ENCODE results near the gene EPN2. TPM values are rescaled to one million over a fixed set of nuclear protein-coding genes. Genes with fewer than 3 reads are reported as not detected.

The EPN2 gene
- total and polyA plus RNA-seq, 12 donors, result 12.0 to 53.8 (median 22.5) TPM

DNA sequence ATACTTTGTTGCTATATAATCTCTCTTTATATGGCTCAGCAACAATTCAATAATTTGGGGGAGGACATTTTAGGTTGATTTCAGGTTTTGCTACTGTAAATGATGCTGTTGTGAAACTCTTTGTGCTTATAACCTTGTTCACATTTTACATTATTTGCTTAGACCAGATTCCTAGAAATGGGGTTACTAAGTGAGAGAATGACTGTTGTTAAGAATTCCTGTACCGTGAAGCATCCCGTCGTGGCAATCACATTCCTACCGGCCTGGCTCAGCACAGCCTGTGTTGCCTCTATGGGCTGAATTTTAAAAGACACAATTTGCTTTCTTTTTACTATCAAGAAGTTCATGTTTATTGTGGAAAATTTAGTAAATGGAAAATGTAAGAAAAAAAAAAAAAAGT is 94.0 kb downstream of the EPN2 start:
- no peak overlapping the region for H3K4me3 ChIP-seq
- no peaks in the 10 kb centered on the region for H3K9me3 ChIP-seq (replicated peaks in 1 of 3)
- H3K36me3 ChIP-seq (replicated peaks in 1 of 2), result peaks cover 0 to 4% of the 10 kb centered on the region in 2 donors
- WGBS, 4 donors, result 82 to 91% (median 90%) methylated on average over 4 of the region's 4 CpGs
- DNase-seq, result no peak
- H3K4me1 ChIP-seq (replicated peaks in 1 of 2), result no peaks in the 10 kb centered on the region
- no peaks in the 10 kb centered on the region for H3K27me3 ChIP-seq
- intact Hi-C loops (cut with DNase I), result no loop called here
- TF ChIP-seq, protein P1, sequence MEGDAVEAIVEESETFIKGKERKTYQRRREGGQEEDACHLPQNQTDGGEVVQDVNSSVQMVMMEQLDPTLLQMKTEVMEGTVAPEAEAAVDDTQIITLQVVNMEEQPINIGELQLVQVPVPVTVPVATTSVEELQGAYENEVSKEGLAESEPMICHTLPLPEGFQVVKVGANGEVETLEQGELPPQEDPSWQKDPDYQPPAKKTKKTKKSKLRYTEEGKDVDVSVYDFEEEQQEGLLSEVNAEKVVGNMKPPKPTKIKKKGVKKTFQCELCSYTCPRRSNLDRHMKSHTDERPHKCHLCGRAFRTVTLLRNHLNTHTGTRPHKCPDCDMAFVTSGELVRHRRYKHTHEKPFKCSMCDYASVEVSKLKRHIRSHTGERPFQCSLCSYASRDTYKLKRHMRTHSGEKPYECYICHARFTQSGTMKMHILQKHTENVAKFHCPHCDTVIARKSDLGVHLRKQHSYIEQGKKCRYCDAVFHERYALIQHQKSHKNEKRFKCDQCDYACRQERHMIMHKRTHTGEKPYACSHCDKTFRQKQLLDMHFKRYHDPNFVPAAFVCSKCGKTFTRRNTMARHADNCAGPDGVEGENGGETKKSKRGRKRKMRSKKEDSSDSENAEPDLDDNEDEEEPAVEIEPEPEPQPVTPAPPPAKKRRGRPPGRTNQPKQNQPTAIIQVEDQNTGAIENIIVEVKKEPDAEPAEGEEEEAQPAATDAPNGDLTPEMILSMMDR (IDR thresholded peaks at IDR 0.05), result no peak
- no peak overlapping the region for H3K27ac ChIP-seq

DNA sequence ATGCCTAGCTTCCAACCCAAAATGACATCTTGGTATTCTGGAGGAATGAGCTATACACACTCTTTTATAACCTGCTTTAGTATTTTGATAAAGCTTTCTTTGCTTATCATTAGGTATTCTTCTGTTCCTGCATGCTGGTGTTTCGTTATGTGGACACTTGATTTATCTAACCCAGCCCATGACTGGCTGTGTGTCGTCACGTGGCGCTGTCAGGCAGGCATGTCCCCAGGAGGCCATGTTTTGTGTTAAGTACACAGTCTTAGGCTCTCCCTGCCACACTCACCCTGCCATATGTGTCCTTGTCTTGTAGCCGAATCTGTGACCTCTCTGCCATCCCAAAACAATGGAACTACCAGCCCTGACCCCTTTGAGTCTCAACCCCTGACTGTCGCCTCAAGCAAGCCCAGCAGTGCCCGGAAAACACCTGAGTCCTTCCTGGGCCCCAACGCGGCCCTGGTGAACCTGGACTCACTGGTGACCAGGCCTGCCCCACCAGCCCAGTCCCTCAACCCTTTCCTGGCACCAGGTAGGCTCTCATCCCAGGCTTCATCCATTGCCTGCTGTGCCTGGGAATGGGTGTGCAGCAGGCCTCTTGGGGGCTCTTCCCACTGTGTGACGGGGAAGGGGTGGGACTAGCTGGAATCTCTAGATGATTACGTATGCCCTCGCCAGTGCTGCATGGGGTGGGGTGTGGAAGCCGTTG is 94.5 kb downstream of the EPN2 start:
- intact Hi-C loops (cut with DNase I), result no loop called here
- DNase-seq, result peak in 1 of 7 donors; percentile 43
- no peak for TF ChIP-seq POLR2A (IDR thresholded peaks at IDR 0.05)
- TF ChIP-seq, protein P1 (IDR thresholded peaks at IDR 0.05), result no peak
- Histone ChIP-seq H3K27me3 (no peaks in the 10 kb centered on the region), H3K4me3 (no peak overlapping the region), H3K27ac (no peak overlapping the region), H3K4me1 (replicated peaks in 1 of 2) (no peaks in the 10 kb centered on the region), H3K9me3 (replicated peaks in 1 of 3) (no peaks in the 10 kb centered on the region), H3K36me3 (replicated peaks in 1 of 2) (peaks cover 0 to 4% of the 10 kb centered on the region in 2 donors)
- 89 to 94% (median 92%) methylated on average over 13 of the region's 13 CpGs for WGBS, 4 donors

DNA sequence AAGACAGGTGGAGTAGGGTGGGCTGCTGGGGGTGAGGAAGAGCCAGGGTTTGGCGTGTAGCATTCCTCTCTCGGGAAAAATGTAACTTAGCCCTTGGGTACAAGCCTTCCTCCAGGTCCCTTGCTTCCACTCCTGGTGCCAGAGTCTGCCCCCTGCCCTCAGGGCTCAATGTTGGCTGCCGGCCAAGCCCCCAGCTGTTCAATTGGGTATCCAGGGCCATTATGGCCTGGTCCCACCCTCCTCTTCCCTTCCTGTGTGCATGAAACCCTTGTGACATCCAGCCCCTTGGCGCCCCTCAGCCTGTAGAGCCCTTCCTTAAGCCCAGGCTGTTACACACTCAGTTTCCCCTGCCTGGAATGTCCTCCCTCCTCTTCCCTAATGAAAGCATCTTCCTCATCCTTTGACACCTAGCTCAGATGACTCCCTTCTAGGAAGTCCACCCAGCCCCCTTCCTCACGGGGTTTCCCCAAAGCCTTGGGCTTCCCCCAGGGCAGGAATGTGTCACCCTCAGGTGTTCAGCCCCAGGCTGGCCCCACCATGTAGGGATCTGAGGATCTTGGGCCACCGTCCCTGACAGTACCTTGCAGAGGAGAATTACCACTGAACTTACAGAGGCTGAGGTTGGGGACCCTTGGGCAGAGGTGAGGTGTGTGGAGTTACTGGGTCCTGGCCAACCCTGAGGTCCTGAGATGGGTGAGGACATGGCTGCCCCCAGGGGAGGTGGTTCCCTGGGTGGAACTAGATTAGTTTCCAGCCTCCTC is 95.4 kb downstream of the EPN2 start:
- Histone ChIP-seq H3K4me3 (no peak overlapping the region), H3K36me3 (replicated peaks in 1 of 2) (peaks cover 0 to 4% of the 10 kb centered on the region in 2 donors), H3K9me3 (replicated peaks in 1 of 3) (no peaks in the 10 kb centered on the region), H3K27me3 (no peaks in the 10 kb centered on the region), H3K27ac (no peak overlapping the region), H3K4me1 (replicated peaks in 1 of 2) (peaks cover 0 to 5% of the 10 kb centered on the region in 2 donors)
- TF ChIP-seq, protein P1 (IDR thresholded peaks at IDR 0.05), result no peak
- TF ChIP-seq POLR2A (IDR thresholded peaks at IDR 0.05), result no peak
- WGBS, 4 donors, result 77 to 89% (median 85%) methylated on average over 4 to 6 of the region's 6 CpGs
- DNase-seq, result peak in 2 of 7 donors; percentile 17 to 51
- intact Hi-C loops (cut with DNase I), result no loop called here

DNA sequence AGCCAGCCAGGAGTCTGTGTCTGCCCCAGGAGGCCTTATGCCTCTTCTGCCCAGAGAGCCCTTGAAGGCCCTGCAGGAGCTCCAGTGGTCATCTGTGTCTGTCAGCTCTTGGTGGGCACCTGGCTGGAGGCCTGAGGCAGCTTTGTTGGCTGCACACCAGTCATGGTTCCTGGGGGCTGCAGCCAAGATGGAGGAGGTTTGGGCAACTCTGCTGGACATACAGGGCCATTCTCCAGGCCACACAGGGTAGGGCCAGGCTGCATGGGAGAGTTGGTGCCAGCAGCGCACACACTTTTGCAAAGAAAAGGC is 95.9 kb downstream of the EPN2 start:
- peaks cover 0 to 11% of the 10 kb centered on the region in 2 donors for H3K4me1 ChIP-seq (replicated peaks in 1 of 2)
- no peaks in the 10 kb centered on the region for H3K27me3 ChIP-seq
- H3K9me3 ChIP-seq (replicated peaks in 1 of 3), result no peaks in the 10 kb centered on the region
- H3K36me3 ChIP-seq (replicated peaks in 1 of 2), result peaks cover 0 to 4% of the 10 kb centered on the region in 2 donors
- WGBS, 4 donors, result 92 to 100% (median 98%) methylated on average over 1 of the region's 1 CpG
- H3K27ac ChIP-seq, result no peak overlapping the region
- intact Hi-C loops (cut with DNase I), result no loop called here
- DNase-seq, result no peak
- no peak for TF ChIP-seq POLR2A (IDR thresholded peaks at IDR 0.05)
- TF ChIP-seq, protein P1 (IDR thresholded peaks at IDR 0.05), result no peak
- H3K4me3 ChIP-seq, result no peak overlapping the region

Data from adrenal gland (tissue), 12 donors.